ENCODE data around the gene MIGA1.
"Not testable (repeated sequence)": the region's sequence is repeated elsewhere in the genome, so short reads cannot be mapped to it uniquely, and the experiment has no call there.

Gene MIGA1

DNA sequence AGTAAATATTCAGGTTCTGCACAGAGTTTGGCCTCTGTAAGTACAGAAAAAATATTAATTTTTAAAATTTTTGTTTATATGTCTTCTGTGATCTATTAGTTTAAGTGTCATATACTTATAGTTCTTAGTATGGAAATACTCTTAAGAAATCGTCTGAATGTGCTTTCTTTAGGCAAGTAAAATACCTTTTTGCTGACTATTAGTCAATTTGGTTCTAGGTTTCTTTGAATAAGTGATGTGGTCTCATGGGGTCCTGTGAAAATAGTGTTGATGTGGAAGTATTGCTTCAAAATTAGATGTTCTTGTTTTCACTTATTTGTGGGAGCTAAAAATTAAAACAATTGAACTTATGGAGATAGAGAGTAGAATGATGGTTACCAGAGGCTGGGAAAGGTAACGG lies 23.9 kb downstream of the MIGA1 start:
- DNase-seq: no peak

DNA sequence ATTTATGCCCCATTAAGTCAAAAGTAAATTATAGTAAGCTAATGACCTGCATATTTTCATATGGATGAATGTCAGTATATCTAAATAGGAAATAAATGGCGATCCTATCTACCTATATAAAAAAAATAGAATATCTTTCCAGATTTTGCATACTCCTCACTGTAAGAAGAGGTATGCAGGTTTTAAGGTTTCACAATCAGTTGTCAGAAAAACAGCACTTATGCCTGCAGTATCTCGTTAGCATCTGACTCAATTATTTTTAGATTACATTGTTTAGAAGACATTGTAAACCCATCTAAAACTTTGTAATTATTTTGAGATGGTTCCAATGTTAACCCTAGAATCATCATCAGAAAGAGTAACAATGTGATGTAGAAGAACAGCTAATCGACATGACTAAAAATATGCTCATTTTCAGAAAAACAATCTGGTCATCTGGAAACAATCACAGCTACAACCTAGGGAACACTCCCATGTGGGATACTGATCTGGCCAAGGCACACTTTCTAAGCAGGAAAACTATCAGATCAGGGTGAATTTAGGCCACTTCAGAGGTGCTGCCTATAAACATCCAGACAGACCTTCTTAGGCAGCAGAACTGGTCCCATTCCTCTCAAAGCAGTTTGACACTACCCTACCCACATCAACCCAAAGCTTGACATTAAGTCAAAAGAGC lies 30.5 kb downstream of the MIGA1 start:
- not testable (repeated sequence) for DNase-seq

DNA sequence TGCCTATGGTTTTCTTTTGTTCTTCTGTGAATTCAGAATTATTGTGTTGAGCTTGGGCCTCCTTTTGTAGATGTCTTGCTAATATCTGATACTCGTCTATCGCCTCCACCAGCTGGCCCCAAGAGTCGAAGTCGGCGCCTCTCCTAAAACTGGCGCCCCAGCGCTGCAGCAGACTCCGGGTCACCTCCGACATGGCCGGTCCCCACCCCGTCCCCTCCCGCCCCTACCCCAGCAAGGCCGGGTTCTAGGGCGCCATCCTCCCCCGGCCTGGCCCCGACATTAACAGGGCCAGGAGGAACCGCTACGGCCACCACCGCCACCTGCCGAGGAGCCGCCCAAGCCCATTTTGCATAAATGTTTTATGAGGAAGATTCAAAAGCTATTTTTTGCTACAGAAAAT lies 32.1 kb downstream of the MIGA1 start:
- DNase-seq: not testable (repeated sequence)

DNA sequence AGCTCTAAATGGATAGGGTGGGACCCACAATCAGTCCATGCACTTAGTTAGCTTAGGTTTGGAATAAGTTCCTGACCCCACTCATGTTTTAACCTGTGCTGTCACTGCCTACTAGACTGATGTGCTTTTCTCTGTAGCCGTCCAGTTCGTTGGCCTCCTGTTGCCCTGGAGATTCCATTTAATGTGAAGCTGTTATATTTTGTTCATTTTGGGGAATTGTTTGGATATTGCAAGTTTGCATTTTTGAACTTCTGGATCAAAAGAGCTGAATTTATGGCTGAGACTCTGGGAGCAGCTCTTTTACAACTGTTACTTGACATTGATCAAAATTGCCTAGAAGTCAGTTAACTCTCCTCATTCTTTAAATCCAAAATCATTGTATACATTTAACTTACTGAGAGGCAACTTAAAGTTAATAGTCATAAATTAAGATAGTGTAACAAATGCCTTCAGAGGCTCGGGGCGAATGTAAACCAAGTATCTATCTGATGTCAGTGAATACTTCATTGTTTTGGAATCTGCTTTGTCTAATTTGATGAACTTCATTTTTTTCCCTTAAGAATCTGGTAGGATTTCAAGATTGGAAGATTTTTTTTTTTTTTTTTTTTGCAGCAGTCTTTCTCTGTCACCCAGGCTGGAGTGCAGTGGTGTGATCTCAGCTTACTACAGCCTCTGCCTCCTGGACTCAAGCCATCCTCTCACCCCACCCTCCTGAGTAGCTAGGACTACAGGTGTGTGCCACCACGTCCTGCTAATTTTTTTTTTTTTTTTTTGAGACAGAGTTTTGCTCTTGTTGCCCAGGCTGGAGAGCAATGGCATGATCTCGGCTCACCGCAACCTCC lies 38.1 kb downstream of the MIGA1 start:
- DNase-seq: no peak

DNA sequence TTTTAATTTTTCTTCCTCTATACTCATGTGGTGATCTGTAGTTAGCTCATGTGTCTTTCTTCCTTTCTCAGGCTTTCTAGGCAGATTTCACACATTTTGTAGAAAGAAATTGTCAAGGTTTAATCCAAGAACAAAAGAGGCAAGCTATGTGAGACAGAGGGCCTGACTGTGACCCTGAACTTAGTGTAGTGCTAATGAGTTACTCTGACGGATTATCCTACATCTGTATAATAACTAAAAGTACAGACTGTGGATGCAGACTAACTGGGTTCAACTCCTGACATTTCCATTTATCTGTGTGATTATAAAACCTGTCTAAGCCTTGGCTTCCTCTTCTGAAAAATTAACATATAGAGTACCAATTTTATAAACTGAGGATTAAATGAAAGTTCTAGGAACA lies 40.7 kb downstream of the MIGA1 start:
- no peak for DNase-seq

DNA sequence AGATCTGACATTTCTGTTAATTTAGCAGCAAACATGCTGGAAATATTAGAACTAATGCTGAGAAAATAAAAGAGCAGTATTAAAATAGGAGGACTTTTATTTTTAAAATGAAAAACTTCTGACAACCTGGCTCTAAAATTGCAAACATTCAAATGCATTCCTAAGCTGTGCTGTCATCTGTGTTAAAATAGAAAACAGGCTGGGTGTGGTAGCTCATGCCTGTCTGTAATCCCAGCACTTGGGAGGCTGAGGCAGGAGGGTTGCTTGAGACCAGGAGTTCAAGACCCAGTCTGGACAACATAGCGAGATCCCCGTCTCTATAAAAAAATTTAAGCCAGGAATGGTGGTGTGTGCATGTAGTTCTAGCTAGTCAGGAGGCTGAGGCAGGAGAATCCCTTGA lies 44.6 kb downstream of the MIGA1 start:
- no peak for DNase-seq

DNA sequence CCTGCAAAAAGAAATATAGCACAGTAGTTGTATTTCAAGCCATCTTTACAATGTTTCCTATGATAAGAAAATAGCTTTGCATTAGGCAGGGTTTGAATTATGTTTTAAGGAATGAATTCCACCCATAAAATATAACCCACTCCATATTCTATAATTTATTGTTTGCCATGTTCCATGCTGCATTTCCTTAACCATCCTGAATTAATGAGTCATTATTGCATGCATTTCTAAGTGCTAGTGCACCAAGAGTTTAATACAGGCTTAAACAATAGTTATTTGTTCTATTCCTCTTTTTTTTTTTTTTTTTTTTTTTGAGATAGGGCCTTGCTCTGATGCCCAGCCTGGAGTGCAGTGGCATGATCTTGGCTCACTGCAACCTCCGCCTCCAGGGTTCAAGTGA lies 45.2 kb downstream of the MIGA1 start:
- no peak for DNase-seq

DNA sequence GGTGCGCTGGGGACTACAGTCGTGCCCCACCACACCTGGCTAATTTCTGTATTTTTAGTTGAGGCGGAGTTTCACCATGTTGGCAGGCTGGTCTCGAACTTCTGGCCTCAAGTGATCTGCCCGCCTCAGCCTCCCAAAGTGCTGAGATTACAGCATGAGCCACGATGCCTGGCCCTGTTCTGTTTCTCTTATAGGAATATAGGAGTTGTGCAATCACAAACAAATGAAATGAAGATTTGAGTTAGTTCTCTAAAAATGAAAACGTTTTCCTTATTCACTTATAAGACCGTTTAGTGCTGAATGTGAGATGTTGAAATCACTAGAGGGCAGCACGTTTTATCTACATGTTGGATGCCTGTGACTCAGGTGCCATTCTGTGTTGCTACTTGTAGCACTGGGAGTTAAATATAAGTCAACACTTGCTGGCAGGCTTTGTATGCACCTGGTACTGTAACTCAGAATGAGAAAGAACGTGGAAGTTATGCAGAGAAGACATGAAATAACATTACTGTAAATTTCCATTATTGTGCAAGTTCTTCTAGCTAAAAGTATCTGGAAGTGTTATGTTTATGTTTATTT lies 45.8 kb downstream of the MIGA1 start:
- DNase-seq: peak; percentile 43

DNA sequence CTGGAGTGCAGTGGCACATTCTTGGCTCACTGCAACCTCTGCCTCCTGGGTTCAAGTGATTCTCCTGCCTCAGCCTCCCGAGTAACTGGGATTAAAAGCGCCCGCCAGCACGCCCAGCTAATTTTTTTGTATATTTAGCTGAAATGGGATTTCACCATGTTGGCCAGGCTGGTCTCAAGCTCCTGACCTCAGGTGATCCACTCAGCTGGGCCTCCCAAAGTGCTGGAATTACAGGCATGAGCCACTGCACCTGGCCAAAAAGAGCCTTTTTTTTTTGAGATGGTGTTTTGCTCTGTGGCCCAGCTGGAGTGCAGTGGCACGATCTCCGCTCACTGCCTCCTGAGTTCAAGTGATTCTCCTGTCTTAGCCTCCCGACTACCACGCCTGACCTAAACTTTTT lies 47.4 kb downstream of the MIGA1 start:
- not testable (repeated sequence) for DNase-seq

DNA sequence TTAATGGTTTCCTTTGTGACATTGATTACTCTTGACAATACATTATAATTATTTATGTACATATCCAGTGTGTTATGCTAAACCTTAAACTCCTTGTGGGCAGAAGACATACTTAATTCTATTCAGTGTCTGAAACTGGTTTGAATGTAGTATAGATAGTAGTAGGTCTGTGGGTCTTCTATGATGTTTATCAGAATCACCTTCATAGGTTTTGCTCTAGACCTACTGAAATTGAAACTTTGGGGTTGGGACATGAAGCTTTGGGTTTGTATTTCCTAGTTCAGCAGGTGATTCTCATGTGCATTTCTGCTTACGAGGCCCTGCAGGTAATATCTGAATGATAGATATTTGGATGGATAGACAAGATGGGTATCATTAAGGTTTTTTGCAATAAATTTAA lies 48.6 kb downstream of the MIGA1 start:
- no peak for DNase-seq

DNA sequence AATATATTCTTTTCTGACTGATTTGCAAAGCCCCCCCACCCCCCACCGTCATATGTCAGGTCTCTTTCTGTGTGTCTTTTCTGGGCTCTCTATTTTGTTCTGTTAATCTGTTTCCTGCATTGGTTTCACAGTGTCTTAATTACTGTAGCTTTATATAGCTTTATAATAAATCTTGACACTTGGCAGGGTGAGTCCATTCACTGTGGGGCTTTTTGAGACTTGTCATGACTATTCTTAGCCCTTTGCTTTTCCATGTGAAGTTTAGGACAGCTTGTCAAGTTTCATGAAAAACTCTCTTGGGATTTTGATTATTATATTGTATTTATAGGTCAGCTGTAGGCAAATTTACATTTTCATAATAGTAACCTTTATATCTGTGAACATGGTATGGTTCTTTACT lies 50.4 kb downstream of the MIGA1 start:
- DNase-seq: no peak

DNA sequence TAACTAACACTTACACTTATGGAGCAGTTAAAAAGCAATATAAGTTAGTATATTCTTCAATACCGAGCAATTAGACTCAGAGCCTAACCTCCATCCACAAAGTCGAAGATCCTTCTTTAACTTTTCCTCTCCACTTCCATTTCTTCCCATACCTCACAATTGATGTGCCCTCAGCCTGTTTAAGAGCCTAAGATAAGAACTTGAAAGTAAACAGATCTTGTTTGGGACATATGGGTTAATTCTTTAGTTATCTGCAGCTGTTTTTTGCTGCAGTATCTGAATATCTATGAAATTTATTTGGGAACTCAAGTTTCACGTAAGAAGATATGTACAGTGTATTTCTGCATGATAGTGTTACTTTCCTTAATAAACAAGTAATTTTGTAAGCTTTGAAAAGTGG lies 51.5 kb downstream of the MIGA1 start:
- no peak for DNase-seq

DNA sequence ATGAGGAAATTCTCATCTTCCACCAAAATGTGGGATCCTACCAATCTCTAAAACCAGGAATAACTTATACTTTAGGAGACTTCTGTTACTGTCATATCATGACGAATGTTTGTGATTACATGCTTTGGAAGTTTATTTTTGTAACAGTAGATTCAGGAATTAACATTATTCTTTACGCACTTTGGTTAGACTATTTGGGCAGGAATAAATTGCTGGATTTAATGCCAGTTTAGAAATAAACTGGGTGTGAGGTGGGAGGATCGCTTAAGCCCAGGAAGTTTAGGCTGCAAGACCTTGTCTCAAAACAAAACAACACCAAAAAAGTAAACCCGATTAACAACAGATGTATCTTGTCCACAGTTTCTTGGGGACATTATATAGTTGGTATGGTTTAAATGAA lies 52.1 kb downstream of the MIGA1 start:
- DNase-seq: no peak

DNA sequence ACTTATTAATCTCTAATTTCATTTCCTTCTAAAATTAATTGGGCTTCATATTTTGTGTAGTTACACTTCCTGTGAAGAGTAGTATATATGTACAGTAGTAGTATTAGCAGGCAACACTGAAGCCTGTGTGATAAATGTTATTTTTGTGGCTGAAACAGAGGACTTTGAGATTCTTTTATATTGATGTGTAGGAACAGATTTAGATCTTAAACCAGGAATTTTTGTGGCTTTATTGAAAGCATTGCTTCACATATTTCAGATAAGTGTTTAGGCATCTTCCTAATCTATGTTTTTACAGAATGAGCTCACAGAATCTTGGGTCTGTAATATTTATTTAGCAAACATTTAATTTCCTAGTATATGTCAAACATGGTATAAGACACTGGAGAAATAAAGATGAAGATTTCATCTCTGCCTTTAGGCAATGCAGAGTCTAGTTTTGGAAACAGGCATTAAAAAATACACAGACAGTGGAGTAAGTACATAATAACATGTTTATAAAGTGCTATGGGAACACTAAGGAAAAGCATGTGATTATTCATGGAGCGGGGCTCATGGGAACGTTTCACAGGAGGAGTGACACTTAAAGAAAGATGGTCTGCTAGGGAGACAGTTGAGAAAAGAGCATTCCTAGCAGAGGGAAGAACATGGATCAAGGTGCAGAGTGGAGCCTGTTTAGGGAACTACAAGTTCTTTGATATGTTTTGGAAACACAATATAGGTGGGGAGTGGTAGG lies 52.7 kb downstream of the MIGA1 start:
- DNase-seq: no peak

DNA sequence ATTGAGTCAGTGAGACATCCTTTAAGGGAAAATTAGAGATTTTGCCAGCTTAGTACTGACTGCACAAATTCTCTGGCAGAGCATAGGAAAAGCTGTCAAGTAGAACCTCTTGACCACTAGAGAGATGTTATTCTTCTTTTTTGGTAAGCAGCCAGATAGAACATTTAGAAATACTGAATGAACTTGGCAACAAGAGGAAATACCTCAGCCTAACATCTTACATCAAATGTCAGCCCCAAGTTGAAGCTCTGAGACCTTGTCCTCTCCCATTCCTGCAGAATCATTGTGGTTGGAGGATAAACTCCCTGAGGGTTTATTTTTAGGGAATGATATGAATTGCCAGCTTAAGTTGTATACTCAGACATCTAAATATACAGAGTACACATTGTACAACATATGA lies 53.5 kb downstream of the MIGA1 start:
- no peak for DNase-seq

DNA sequence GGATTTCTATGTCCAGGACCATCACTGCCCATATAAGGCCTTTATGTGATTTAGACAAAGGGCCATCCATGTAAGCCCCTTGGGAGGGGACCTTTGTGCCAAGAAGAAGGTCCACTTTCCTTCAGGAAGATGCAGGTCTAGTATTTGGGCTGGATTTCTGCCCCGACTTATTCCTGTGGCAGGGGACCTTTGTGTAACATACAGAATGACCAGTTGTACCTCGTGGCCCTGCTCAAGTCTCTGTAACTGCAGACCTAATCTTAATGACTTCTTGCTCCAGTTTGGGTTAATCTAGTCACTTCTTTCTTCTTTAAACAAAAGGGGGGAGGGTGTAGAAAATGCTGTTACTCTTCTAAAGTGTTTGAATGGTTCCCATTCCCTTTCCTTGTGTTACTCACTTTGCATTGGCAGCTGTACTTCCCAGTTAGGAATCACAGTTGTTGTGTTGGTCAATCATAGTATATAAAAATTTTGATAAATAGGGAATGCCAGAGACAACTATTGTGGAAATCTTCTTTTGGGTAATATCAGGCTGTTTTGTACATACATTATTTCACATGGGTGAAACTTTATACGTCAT lies 54.2 kb downstream of the MIGA1 start:
- DNase-seq: no peak

DNA sequence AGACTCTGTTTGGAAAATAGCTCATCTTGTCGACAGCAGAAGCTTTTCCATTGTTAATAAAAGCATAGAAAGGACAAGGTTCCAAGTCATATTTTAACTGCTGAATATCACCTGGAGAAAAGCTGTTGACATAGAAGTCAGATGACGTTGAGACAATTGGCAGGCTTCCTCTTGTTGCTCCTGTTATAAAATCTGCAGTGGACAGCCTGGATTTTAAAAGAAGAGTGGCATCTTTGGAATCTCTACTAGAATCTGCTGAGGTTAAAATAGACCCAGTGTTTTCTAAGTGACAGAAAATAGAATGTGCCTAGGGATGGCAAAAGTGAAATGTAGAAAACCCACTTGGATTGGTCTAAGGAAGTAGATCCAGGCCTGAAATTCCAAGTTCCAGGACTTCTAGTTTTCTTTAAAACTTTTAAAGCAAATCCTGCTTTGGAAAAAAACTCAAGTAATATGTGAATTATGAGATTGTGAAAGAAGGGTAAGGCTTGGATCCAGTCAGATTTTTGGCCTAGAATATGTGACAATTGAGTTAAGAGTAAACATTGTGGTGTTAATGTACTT lies 55.4 kb downstream of the MIGA1 start:
- no peak for DNase-seq

DNA sequence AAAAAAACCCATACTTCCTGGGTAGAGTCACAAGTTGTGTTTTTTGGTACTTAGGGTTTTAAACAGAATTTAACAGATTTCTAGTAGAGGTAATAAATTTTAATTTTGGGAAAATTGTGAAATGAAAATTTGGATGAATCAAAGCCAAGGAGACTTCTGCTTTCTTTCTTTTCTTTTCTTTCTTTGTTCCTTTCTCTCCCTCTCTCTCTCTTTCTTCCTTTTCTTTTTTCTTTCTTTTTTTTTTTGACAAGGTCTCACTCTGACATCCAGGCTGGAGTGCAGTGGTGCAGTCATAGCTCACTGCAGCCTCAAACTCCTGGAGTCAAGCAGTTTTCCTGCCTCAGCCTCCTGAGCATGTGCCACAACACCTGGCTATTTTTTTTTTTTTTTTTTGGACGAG lies 62.1 kb downstream of the MIGA1 start:
- DNase-seq: no peak

DNA sequence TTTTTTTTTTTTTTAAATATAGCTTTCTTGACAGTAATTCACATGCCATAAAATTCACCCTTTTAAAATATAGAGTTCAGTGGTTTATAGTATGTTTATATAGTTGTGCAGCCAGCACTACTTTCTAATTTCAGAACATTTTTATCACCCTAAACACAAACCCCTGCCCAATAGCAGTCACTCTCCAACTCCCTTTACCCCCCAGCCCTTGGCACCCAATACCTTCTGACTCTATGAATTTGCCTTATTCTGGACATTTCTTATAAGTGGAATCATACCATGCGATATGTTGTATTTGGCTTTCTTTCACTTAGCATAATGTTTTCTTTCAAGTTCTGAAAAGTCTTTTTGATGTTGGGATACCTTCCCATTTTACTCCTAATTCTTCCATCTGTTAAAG lies 66.5 kb downstream of the MIGA1 start:
- no peak for DNase-seq

DNA sequence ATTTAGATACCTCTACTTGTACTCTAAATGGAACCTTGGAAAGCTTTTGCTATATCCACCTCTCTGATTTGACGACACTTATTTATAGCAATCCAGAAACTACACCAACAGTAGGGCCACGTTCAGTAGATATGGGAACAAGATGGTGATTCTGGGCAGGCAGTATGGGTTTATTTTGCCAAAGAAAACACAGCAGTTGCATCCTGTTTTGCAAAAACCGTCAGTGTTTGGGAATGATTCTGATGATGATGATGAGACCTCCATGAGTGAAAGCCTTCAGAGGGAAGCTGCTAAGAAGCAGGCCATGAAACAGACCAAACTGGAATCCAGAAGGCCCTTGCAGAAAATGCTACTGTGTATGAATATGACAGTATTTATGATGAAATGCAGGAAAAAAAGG lies 67.5 kb downstream of the MIGA1 start:
- DNase-seq: no peak

DNA sequence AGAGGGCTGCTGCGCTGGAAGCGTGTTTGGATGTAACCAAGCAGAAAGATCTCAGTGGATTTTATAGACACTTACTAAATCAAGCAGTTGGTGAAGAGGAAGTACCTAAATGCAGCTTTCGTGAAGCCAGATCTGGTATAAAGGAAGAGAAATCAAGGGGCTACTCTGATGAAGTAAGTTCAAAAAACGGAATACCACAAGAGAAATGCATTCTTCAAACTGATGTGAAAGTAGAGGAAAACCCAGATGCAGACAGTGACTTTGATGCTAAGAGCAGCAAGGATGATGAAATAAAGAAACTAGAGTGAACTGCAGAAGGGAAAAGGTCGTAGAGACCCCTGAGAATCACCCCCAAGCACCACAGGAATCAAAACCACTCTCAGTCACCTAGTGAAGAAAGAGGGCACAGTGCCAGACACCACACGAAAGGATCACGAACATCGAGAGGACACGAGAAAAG lies 68.2 kb downstream of the MIGA1 start:
- no peak for DNase-seq

DNA sequence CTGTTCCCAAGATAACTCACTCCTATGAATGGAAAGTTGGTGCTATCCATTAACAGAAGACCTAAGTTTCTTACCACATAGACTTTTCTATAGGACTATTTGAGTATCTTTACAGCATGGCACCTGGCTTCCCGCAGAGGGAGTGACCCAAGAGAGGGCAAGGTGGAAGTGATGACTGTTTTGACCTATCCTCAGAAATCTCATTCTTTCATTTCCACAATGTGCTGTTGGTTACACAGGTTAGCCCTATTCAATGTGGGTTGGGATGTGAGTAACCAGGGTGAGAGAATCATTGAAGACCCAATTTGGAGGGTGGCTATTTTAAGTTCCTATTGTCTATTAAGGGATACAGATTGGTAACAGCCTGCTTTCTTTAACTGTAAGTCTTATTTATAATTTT lies 70.6 kb downstream of the MIGA1 start:
- no peak for DNase-seq

DNA sequence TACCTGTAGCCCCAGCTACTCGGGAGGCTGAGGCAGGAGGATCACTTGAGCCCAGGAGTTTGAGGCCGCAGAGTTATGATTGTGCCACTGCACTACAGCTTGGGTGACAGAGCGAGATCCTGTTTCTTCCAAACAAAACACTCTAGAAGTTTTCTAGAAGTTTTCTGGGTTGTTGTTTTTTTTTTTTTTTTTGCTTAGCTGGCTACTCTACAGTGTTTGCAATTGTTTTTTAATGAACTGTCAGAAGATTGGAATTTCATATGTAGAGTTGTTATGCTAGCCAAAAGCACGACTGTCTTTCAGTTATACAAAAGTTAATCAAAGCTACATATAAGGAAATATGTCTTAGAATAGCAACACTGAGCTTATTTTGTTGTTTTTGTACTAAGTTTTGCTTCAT lies 78.1 kb downstream of the MIGA1 start:
- no peak for DNase-seq

Data from NCI-H82 (cell line).